Activated effector memory CD4-positive, alpha-beta T cell treated with Interleukin-2 at 50 U/mL for 16 hours (primary cell): ENCODE results near the gene CACTIN.

Source experiments
- DNase-seq: peaks from one replicate; pipeline ENCODE4 v3.0.0-alpha.2; 2020

CACTIN gene

DNA sequence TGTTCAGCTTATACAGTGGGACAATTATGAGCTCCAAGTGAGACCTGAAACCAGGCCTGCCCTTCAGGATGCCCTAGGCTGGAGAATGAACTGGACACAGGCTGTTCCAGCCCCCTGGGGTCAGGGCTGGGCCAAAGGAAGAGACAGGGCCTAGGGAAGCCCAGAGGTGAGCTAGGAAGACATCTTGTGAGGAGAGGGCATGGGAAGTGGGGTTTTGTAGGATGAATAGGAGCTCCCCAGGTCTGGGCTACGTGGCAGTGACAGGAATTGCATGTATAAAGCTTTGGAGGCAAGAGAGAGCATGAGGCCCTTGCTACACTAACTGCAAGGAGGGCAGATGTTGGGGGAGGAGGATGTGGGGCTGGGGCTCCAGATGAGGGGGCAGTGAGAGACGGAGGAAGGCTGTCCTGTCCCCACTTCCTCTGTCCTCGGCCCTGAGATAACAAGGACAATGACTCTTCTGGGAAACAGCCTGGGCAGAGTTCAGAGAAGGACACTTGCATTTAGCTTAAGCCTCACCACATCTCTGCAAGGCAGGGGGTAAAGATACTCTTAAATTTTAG lies 18.4 kb downstream of the CACTIN start:
- DNase-seq, result no peak

GRCh38 chr19:3607303-3608078 lies 19.1 kb downstream of the CACTIN start:
- no peak for DNase-seq

DNA sequence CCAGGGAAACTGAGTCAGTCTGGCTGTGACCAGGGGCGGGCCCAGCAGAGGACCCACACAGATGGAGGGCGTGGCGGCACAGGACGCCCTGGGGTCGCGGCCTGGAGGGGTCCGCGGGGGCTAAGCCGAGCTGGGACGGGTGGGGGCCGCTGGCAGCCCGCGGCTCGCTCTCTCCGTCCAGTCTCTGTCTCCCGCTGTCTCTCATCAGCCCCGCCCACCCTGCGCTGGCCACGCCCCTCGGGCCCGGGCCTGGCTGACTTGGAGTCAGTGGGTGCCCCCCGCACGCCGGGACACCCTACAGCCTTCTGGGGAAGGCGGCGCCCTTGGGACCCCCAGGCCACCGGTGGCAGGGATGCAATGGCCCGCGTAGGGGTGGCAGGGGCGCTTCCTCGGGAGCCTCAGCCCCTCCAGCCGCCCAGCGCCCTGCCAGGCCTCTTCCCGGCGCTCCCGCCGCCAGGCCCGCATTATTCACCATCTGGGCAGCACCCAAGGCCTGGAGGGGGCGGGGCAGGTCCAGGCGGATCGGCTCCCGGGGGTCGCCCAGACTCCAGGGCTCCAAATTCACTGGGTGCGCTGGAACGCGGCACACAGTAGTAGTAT lies 19.8 kb downstream of the CACTIN start, which contains the start of gene TBXA2R:
TBXA2R (minus strand) TSS at position 186 of the 600 bp plus-strand sequence. CDS start 6,241 bp downstream, outside the sequence.
- DNase-seq, result no peak

DNA sequence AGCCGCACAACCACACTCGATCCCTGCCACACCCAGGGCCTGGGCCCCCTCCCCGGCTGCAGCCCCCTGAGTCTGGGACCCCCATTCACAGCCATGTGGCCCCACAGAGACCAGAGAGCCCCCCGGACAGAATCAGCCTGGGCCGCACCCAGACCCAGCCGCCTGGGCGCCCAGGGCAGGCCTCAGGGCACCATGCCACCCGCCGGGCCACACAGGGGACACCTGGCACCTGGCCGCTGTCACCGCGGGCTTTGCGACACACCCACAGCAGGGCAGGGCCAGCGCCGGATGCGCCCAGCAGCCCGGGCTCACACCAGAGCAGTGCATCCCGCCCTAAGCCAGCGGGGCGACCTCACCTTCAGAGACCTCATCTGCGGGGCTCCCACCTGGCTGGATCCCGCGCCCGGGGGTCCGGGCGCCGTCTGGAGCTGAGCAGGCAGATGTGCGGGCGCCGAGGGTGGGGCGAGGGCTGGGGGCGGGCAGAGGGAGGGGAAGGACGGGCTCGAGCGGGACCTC lies 20.4 kb downstream of the CACTIN start:
- peak; percentile 7 for DNase-seq

- no peak for DNase-seq
Measured at GRCh38 chr19:3605770-3606169, 20.8 kb downstream of the CACTIN start.

DNA sequence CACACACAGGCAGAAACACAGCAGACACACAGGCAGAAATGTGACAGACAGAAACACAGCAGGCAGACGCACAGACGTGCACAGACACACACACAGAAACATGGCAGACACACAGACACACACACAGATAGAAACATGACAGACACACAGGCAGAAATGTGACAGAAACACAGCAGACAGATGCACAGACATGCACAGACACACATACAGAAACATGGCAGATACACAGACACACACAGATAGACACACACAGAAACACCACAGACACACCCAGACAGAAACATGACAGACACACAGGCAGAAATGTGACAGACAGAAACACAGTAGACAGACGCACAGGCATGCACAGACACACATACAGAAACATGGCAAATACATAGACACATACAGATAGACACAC lies 21.2 kb downstream of the CACTIN start:
- no peak for DNase-seq

GRCh38 chr19:3604987-3605343 lies 21.6 kb downstream of the CACTIN start:
- DNase-seq, result peak; percentile 4

DNA sequence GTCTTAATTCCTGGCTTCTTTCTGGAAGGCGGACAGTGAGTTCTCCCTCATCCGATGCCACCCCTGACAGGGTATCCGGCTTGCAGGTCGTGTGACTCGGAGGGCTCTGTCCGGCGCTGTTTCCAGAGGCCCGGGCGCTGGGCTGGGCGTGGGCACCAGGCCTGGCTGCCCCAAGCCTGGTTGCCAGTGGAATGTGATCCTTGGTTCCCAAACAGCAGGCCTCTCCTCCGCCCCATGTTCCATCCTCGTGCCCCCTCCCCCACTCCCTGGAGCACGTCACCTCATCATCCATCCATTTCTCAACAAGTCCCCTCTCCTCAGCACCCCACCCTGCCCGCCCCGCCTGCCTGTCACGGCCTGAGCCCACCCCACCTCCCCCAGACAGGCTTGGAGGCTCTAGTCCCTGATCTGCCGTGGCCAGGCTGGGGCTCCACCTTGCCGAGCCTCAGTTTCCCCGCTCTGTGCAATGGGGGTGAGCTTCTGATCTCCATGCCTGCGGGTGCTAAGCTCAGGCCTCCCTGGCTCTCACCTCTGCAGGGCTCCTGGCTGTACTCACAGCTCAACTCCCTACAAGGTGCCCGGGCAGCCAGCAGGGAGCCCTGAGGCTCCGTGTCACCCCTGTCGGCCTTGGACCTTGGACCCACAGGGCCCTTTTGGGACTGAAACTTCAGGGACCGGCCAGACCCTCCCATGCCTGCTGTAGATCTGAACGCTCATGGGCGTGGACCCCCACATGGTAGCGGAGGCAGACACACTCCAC lies 22.2 kb downstream of the CACTIN start:
- no peak for DNase-seq

DNA sequence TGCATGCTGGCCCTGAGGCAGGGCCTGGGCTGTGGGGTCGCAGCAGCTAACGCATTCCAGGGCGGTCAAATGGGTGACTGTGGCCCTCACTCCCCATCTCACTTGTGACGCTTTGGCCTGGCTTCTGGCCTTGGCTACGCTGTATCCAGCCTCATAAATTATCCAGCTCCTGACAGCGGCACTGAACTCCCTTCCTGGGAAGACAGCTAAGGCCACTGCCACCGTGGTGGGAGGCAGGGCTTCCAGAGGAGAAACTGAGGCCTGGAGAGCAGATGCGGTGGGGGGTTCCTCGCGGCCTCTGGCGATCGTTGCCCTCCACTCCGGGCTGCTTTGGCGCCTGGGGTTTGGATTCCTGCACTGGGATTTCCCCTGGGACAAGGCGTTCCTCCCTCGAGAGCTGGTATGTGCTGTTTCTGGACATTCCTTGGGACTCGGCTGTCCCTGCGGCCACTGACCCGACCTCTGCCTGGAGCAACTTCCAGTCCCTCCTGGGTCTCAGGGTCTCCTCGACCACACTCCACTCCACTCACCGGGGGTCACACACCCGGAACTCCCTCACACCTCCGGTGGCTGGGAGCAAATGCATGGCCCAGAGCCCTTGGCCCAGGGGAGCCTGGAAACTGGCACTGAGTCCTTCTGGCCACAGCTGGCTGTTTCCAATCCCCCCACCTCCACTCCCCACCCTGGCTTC lies 23.3 kb downstream of the CACTIN start:
- no peak for DNase-seq

DNA sequence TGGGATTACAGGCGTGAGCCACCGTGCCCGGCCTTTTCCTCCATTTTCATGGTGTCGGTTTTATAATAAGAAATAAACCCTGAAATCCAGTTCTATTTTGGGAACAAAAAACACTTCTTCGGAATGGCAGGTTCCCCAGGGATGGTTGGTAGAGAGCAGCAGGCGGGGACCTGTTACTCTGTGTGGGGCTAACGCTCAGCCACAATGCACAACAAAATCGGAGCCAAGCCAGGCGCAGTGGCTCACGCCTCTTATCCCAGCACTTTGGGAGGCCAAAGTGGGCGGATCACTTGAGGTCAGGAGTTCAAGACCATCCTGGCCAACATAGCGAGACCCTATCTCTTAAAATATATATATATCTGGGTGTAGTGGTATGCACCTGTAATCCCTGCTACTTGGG lies 25.6 kb downstream of the CACTIN start:
- no peak for DNase-seq

DNA sequence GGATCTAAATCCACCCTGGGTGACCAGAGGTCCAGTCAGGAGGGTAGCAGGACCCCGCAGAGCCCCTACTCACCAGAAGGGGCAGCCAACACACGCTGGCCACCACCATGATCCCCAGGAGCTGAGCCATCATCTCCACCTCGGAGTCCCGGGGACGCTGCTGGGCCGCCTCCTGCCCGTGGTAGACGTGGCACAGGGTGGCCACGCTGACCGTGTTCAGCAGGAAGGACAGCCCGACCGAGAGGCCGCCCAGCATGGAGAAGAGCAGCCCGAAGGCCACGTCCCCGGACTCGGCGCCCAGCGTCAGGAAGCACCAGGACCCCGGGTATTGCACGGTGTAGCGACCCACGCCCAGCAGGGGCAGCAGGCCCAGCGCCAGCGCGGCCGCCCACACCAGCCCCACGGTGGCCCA lies 26.8 kb downstream of the CACTIN start:
- no peak for DNase-seq

- no peak for DNase-seq
Measured at GRCh38 chr19:3595521-3596061, 31.0 kb downstream of the CACTIN start.

DNA sequence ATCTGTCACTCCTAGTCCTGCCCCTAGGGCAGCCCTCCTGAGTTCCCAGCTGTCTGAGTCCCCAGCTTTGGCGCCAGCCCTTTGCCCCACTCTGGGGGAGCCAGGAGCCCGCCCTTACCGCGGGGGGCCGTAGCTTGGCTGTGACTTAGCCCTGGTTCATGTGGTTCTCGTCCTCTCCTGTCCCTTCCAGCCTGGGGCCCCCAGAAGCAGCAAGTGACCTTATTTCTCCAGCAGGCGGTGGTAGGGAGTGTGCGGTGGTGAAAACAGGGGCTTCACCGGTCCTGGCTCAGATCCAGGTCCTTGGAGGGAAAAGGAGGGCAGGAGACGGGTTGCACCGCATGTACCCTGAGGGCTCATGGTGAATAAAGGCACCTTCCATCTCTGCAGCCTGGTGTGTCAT lies 33.4 kb downstream of the CACTIN start:
- no peak for DNase-seq

GRCh38 chr19:3591876-3592613 lies 34.5 kb downstream of the CACTIN start:
- no peak for DNase-seq

DNA sequence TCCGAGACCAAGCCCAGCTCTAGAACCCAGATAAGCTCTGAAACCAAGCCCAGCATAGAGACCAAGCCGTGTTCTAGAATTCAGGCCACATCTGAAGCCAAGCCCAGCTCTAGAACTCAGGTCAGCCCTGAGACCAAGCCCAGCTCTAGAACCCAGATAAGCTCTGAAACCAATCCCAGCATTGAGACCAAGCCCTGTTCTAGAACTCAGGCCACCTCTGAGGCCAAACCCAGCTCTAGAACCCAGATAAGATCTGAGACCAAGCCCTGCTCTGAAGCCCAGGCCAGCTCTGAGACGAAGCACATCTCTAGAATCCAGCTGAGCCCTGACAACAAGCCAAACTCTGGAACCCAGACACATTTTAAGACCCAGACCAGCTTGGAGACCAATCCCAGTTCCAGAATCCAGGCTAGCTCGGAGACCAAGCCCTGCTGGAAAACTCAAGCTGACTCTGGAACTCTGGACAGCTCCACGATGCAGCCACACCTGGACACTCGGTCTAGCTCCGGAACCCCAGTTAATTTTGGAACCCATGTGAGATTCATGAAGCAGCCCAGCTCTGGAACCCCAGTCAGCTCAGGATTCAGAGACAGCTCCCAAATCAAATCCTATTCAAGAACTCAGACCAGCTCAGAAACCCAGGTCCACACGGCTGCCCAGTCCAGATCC lies 35.5 kb downstream of the CACTIN start:
- DNase-seq, result no peak

DNA sequence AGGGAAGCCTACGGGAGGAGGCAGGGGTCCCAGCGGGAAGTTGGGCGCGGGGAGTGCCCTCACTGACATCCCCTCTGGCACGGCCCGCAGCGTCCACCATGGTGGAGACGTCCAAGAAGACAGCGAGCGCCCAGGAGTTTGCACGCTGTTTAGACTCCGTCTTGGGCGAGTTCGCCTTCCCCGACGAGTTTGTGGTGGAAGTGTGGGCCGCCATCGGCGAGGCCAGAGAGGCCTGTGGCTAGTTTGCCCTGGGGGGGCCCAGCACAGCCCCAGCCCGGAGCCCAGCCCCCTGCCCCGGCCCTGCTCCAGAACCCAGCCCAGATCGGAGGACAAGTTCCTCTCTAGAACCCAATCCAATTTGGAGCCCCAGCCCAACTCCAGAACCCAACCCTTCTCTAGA lies 36.6 kb downstream of the CACTIN start:
- DNase-seq, result no peak

GRCh38 chr19:3589439-3589838 lies 37.2 kb downstream of the CACTIN start:
- no peak for DNase-seq

- no peak for DNase-seq
Measured at GRCh38 chr19:3586707-3587346, 39.8 kb downstream of the CACTIN start.

DNA sequence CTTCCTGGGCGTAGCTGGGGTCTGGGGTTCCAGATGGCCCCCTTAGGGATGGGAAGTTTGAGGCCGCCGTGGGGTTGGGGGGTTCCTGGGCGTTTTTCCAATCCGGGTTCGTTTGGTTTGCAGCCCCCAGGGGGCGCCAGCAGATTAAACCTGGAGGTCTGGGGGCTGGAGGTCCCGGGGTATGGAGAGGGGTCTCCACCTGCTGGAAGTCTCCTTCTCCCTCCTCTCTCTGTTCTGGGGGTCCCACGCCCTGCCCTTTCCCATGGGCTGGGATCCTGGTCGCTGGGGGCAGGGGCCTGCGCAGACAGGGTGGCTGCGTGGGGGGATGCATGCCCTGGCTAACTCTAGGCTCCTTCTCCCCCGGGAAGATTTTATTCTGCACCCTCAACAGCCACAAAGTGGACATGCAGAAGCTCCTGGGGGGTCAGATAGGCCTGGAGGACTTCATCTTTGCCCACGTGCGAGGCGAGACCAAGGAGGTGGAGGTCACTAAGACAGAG lies 40.4 kb downstream of the CACTIN start:
- no peak for DNase-seq
